WTC11 (cell line): Measurements from ENCODE around the gene STK10. TPM values are rescaled to one million over a fixed set of nuclear protein-coding genes. Genes with fewer than 3 reads are reported as not detected.
A peak's percentile ranks its signal among the peaks of the same experiment; 100 is the strongest.

Source experiments
- ATAC-seq: fragments of 200-7000 bp; cut with Tn5 transposase; 2 replicates; pipeline ENCODE4 v1.10.0; 2021; ENCODE audit warnings: mild to moderate bottlenecking, moderate library complexity
- CTCF ChIA-PET: fragments of 300-600 bp; sonication (Branson Sonifier 250); formaldehyde crosslinking; loops from one replicate; lab custom pipeline; 2021; ENCODE audit warnings: antibody characterized with exemption; lab: Charles Lee
- POLR2A ChIA-PET: fragments of 350-600 bp; sonication (Branson Sonifier 250); formaldehyde crosslinking; loops from one replicate; lab custom pipeline; 2021; ENCODE audit warnings: antibody characterized with exemption; lab: Charles Lee
- DNase-seq: peaks from one replicate; pipeline ENCODE4 v3.0.0; 2021; ENCODE audit warnings: low spot score
- H3K27ac Mint-ChIP-seq: 2 replicates; pipeline ENCODE4 v1.8.0; 2021; ENCODE audit warnings: mixed read lengths
- H3K27me3 Mint-ChIP-seq: 2 replicates; pipeline ENCODE4 v1.8.0; 2021; ENCODE audit warnings: low read depth, mild to moderate bottlenecking, moderate library complexity, mixed read lengths
- H3K36me3 Mint-ChIP-seq: 2 replicates; pipeline ENCODE4 v1.8.0; 2021; ENCODE audit warnings: mixed read lengths
- H3K4me1 Mint-ChIP-seq: 2 replicates; pipeline ENCODE4 v1.8.0; 2022; ENCODE audit warnings: mixed read lengths
- H3K4me3 Mint-ChIP-seq: 2 replicates; pipeline ENCODE4 v1.8.0; 2021; ENCODE audit warnings: mild to moderate bottlenecking, moderate library complexity, mixed read lengths
- H3K9me3 Mint-ChIP-seq: 2 replicates; pipeline ENCODE4 v1.8.0; 2021; ENCODE audit warnings: mixed read lengths
- GABPB1 ChIP-seq: sonication (generic); formaldehyde crosslinking; IDR thresholded peaks from 2 replicates; pipeline ENCODE4 v1.8.1; 2023; ENCODE audit warnings: mild to moderate bottlenecking, missing genetic modification reagents
- HMGA2 ChIP-seq: fragments of 250-450 bp; sonication (Bioruptor Pico); IDR thresholded peaks from 2 replicates; pipeline ENCODE4 v1.4.0; 2021; ENCODE audit warnings: mild to moderate bottlenecking, moderate library complexity
- KAT7 ChIP-seq: sonication (generic); formaldehyde crosslinking; IDR thresholded peaks from 2 replicates; pipeline ENCODE4 v1.8.1; 2023; ENCODE audit warnings: missing genetic modification reagents, mild to moderate bottlenecking, borderline replicate concordance
- MXD4 ChIP-seq: fragments of 250-450 bp; sonication (Bioruptor Pico); IDR thresholded peaks from 2 replicates; pipeline ENCODE4 v1.8.0; 2021; ENCODE audit warnings: mild to moderate bottlenecking, moderate library complexity, borderline replicate concordance
- TCF7 ChIP-seq: sonication (generic); formaldehyde crosslinking; IDR thresholded peaks from 2 replicates; pipeline ENCODE4 v1.8.0; 2022; ENCODE audit warnings: mild to moderate bottlenecking, low read depth, missing genetic modification reagents, moderate library complexity
- TEAD4 ChIP-seq: sonication (generic); formaldehyde crosslinking; IDR thresholded peaks from 2 replicates; pipeline ENCODE4 v1.8.0; 2022; ENCODE audit warnings: mild to moderate bottlenecking, missing genetic modification reagents
- ZNF138 ChIP-seq: sonication (generic); formaldehyde crosslinking; conservative IDR thresholded peaks from 2 replicates; pipeline ENCODE4 v1.8.1; 2022; ENCODE audit warnings: mild to moderate bottlenecking, moderate library complexity, missing genetic modification reagents
- ZNF416 ChIP-seq: fragments of 250-450 bp; sonication (Bioruptor Pico); IDR thresholded peaks from 2 replicates; pipeline ENCODE4 v1.9.0; 2021; ENCODE audit warnings: mild to moderate bottlenecking, inconsistent platforms
- total RNA-seq: library from RNA; stranded (reverse); gene quantifications from 3 replicates; pipeline ENCODE4 v1.2.3, GENCODE V29; 2021
- TF ChIP-seq, protein P1 (sequence below): fragments of 250-450 bp; sonication (Bioruptor Pico); IDR thresholded peaks from 2 replicates; pipeline ENCODE4 v1.9.0; 2021; ENCODE audit warnings: mild to moderate bottlenecking
- TF ChIP-seq, protein P2 (sequence below): sonication (generic); formaldehyde crosslinking; IDR thresholded peaks from 2 replicates; pipeline ENCODE4 v1.8.1; 2023; ENCODE audit warnings: mild to moderate bottlenecking, moderate library complexity, missing genetic modification reagents
- TF ChIP-seq, protein P3 (sequence below): sonication (generic); formaldehyde crosslinking; IDR thresholded peaks from 2 replicates; pipeline ENCODE4 v1.8.0; 2023; ENCODE audit warnings: missing genetic modification reagents, mild to moderate bottlenecking, borderline replicate concordance

STK10 gene
- total RNA-seq, 1 experiment from 2014 or later = 20.5 TPM

DNA sequence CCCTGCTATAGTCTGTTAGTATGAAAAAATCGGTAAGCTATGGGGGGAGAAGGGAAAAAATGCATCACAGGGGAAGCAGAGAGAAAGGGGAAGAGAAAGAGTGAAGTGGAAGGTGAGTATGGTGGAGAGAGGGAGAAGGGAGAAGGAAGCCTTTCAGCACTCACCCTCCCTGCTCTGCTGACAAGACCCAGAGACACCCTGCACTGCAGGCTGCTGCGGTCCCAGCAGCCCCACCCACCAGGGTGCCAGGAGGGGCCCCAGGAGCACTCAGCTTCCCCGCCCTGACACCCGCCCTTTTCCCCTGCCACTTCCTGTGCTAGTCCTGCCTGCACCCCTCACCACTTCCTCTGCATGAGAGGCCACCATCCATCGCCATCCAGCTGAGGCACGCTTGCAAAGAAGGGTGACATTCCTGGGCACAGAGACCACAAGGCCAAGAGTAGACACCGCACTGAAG lies 12.7 kb downstream of the STK10 start (continued):
- TF ChIP-seq, protein P1, sequence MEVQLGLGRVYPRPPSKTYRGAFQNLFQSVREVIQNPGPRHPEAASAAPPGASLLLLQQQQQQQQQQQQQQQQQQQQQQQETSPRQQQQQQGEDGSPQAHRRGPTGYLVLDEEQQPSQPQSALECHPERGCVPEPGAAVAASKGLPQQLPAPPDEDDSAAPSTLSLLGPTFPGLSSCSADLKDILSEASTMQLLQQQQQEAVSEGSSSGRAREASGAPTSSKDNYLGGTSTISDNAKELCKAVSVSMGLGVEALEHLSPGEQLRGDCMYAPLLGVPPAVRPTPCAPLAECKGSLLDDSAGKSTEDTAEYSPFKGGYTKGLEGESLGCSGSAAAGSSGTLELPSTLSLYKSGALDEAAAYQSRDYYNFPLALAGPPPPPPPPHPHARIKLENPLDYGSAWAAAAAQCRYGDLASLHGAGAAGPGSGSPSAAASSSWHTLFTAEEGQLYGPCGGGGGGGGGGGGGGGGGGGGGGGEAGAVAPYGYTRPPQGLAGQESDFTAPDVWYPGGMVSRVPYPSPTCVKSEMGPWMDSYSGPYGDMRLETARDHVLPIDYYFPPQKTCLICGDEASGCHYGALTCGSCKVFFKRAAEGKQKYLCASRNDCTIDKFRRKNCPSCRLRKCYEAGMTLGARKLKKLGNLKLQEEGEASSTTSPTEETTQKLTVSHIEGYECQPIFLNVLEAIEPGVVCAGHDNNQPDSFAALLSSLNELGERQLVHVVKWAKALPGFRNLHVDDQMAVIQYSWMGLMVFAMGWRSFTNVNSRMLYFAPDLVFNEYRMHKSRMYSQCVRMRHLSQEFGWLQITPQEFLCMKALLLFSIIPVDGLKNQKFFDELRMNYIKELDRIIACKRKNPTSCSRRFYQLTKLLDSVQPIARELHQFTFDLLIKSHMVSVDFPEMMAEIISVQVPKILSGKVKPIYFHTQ (CRISPR knock-in tag) = no peak
- TF ChIP-seq, all 79 proteins: peak for 0

DNA sequence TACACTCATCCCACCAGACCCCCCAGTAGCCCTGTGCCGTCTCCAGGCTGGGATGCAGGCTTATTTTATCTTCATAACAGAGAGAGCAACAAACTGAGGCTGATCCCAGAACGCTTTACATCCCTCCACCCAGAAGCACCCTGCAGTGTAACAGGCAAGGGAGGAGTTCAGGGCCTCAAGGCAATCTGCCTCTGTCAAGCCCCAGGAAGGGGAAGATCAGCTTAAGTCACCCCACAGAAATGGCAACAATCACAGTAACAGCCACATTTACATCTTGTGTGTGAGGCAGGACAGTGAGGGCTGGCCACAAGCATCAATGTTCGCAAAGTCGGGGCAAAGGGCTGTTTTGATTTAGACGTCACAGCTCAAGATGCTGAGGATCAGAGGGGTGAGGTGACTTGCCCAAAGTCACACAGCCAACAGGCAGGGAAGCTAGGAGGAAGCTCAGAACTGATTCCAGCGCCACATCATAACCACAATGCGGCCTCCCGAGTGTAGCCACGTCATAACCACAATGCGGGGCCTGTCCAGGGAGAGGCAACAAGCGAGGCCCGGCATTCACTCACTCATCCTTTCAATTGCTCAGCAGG lies 14.4 kb downstream of the STK10 start:
- H3K36me3 Mint-ChIP-seq = no peaks in the 10 kb centered on the region
- no peaks in the 10 kb centered on the region for H3K9me3 Mint-ChIP-seq
- CTCF ChIA-PET = interaction anchor here (1.1 to 2.6 kb wide), 7 partner anchors 11 to 120 kb away, joined by 3 to 37 read pairs (median 4); partner anchors contain the start of genes STK10 and UBTD2
- POLR2A ChIA-PET = interaction anchor here (2.2 kb wide), 1 partner anchor 15 kb away, joined by 12 read pairs; the partner anchor contains the start of gene STK10
- ATAC-seq (no peak), DNase-seq (no peak)
- H3K27me3 Mint-ChIP-seq = no peaks in the 10 kb centered on the region
- peak overlapping the region; percentile 54 for H3K27ac Mint-ChIP-seq
- no peak overlapping the region for H3K4me3 Mint-ChIP-seq
- TF ChIP-seq HMGA2 (CRISPR knock-in tag) = no peak
- no peak for TF ChIP-seq KAT7 (CRISPR knock-in tag)
- TF ChIP-seq TCF7 = no peak
- TF ChIP-seq MXD4 (CRISPR knock-in tag) = no peak
- TF ChIP-seq TEAD4 = no peak
- TF ChIP-seq, protein P2, sequence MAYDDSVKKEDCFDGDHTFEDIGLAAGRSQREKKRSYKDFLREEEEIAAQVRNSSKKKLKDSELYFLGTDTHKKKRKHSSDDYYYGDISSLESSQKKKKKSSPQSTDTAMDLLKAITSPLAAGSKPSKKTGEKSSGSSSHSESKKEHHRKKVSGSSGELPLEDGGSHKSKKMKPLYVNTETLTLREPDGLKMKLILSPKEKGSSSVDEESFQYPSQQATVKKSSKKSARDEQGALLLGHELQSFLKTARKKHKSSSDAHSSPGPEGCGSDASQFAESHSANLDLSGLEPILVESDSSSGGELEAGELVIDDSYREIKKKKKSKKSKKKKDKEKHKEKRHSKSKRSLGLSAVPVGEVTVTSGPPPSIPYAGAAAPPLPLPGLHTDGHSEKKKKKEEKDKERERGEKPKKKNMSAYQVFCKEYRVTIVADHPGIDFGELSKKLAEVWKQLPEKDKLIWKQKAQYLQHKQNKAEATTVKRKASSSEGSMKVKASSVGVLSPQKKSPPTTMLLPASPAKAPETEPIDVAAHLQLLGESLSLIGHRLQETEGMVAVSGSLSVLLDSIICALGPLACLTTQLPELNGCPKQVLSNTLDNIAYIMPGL (CRISPR knock-in tag) = no peak
- TF ChIP-seq GABPB1 (CRISPR knock-in tag) = no peak
- H3K4me1 Mint-ChIP-seq = peaks cover 27% of the 10 kb centered on the region

DNA sequence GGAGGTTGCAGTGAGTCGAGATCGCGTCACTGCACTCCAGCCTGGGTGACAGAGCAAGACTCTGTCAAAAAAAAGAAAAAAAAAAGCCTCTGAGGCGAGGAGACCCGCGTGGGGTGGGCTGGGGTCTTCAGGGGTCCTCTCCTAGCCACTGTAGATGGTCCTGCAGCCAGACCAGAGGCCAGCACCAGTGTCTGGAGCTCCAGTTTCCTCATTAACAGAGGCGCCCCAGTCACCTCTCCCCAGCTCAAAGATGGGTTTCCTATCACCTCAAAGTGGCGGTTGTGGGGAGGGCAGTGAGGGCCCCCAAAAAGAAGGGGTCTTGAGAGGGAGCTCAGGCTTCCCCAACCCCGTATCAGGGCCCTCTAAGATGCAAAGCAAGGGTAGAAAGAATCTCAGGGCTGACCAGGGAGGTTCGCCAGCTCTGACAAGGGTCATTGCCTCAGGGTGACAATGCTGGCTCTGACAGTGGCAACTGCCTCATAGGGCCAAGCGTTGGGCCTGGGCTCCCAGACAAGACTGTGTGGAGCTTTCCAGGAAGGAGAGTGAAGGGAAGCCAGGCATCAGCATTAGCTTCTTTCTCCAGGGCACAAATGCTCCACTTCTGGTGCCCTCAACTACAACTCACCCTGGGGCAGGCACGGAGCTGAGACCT lies 15.0 kb downstream of the STK10 start:
- CTCF ChIA-PET = interaction anchor here (1.1 to 2.6 kb wide), 5 partner anchors 11 to 113 kb away, joined by 3 to 37 read pairs (median 4); partner anchors contain the start of gene STK10
- no peaks in the 10 kb centered on the region for H3K27me3 Mint-ChIP-seq
- TF ChIP-seq, protein P3, sequence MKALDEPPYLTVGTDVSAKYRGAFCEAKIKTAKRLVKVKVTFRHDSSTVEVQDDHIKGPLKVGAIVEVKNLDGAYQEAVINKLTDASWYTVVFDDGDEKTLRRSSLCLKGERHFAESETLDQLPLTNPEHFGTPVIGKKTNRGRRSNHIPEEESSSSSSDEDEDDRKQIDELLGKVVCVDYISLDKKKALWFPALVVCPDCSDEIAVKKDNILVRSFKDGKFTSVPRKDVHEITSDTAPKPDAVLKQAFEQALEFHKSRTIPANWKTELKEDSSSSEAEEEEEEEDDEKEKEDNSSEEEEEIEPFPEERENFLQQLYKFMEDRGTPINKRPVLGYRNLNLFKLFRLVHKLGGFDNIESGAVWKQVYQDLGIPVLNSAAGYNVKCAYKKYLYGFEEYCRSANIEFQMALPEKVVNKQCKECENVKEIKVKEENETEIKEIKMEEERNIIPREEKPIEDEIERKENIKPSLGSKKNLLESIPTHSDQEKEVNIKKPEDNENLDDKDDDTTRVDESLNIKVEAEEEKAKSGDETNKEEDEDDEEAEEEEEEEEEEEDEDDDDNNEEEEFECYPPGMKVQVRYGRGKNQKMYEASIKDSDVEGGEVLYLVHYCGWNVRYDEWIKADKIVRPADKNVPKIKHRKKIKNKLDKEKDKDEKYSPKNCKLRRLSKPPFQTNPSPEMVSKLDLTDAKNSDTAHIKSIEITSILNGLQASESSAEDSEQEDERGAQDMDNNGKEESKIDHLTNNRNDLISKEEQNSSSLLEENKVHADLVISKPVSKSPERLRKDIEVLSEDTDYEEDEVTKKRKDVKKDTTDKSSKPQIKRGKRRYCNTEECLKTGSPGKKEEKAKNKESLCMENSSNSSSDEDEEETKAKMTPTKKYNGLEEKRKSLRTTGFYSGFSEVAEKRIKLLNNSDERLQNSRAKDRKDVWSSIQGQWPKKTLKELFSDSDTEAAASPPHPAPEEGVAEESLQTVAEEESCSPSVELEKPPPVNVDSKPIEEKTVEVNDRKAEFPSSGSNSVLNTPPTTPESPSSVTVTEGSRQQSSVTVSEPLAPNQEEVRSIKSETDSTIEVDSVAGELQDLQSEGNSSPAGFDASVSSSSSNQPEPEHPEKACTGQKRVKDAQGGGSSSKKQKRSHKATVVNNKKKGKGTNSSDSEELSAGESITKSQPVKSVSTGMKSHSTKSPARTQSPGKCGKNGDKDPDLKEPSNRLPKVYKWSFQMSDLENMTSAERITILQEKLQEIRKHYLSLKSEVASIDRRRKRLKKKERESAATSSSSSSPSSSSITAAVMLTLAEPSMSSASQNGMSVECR (CRISPR knock-in tag) = no peak
- no peak for TF ChIP-seq ZNF416 (CRISPR knock-in tag)
- TF ChIP-seq ZNF138 (CRISPR knock-in tag) = no peak
- TF ChIP-seq, all 79 proteins: peak for 0
- H3K9me3 Mint-ChIP-seq = no peaks in the 10 kb centered on the region
- no peak overlapping the region for H3K4me3 Mint-ChIP-seq
- H3K36me3 Mint-ChIP-seq = no peaks in the 10 kb centered on the region
- peaks cover 21% of the 10 kb centered on the region for H3K4me1 Mint-ChIP-seq
- DNase-seq (no peak), ATAC-seq (no peak)
- POLR2A ChIA-PET = no interaction called here
- H3K27ac Mint-ChIP-seq = no peak overlapping the region; the same call in 1 of the 2 replicates
